CD14-positive monocyte (primary cell): ENCODE results near the gene SCGB2A2. TPM values are rescaled to one million over a fixed set of nuclear protein-coding genes. Genes with fewer than 3 reads are reported as not detected.

Experiments used
- DNase-seq, 3 donors: peaks; one replicate each; pipeline ENCODE4 v3.0.0-alpha.2; 2011 to 2022
- H2AFZ ChIP-seq: 2 replicates; pipeline ENCODE4 v1.6.0; 2012; ENCODE audit warnings: mild to moderate bottlenecking, low read depth, low read length, inconsistent platforms; ENCODE audit not compliant: insufficient read depth, poor library complexity, severe bottlenecking
- H3K27ac ChIP-seq, 2 donors: 1 replicate in 1 of 2; 2 replicates in 1 of 2; pipeline ENCODE4 v1.5.1; 2012 to 2013; ENCODE audit warnings: low read length in 2 of 2, control low read depth in 1 of 2, inconsistent platforms in 1 of 2, low read depth in 1 of 2, mild to moderate bottlenecking in 1 of 2
- H3K27me3 ChIP-seq, 2 donors: one replicate each; pipeline versions ENCODE4 v1.6.0 to v1.6.1; 2011 to 2013; ENCODE audit warnings: low read length in 2 of 2; ENCODE audit not compliant: control insufficient read depth in 2 of 2, insufficient read depth in 2 of 2
- H3K36me3 ChIP-seq, 2 donors: replicated peaks in 1 of 2; 1 replicate in 1 of 2; 2 replicates in 1 of 2; pipeline versions ENCODE4 v1.5.1 to v1.6.1; 2012 to 2013; ENCODE audit warnings: low read length in 2 of 2, control low read depth in 1 of 2, inconsistent platforms in 1 of 2, mild to moderate bottlenecking in 1 of 2; ENCODE audit not compliant: insufficient read depth in 2 of 2, control insufficient read depth in 1 of 2
- H3K4me1 ChIP-seq, 2 donors: 1 replicate in 1 of 2; 2 replicates in 1 of 2; pipeline versions ENCODE4 v1.5.1 to v1.6.1; 2012 to 2013; ENCODE audit warnings: low read length in 2 of 2, control low read depth in 1 of 2, inconsistent platforms in 1 of 2, mild to moderate bottlenecking in 1 of 2, moderate library complexity in 1 of 2; ENCODE audit not compliant: insufficient read depth in 2 of 2, control insufficient read depth in 1 of 2
- H3K4me2 ChIP-seq: replicated peaks from 2 replicates; pipeline ENCODE3; 2012; ENCODE audit warnings: low read length, moderate library complexity, mild to moderate bottlenecking; ENCODE audit not compliant: poor library complexity, severe bottlenecking; ENCODE audit errors: extremely low read depth
- H3K4me3 ChIP-seq, 3 experiments: fragments of 200-600 bp in 1 of 3; sonication (generic) in 1 of 3; replicated peaks in 1 of 3; 1 replicate in 2 of 3; 2 replicates in 1 of 3; pipeline ENCODE4 v1.5.1; 2011 to 2013; ENCODE audit warnings: low read length in 3 of 3, mild to moderate bottlenecking in 3 of 3, control low read depth in 2 of 3, low read depth in 2 of 3, inconsistent platforms in 1 of 3, moderate library complexity in 1 of 3
- H3K79me2 ChIP-seq: 2 replicates; pipeline ENCODE4 v1.6.0; 2012; ENCODE audit warnings: mild to moderate bottlenecking, control low read depth, inconsistent platforms, low read length, moderate library complexity; ENCODE audit not compliant: insufficient read depth
- H3K9ac ChIP-seq: 2 replicates; pipeline ENCODE4 v1.6.0; 2017; ENCODE audit warnings: low read length, mild to moderate bottlenecking; ENCODE audit not compliant: insufficient read depth, poor library complexity, severe bottlenecking
- H3K9me3 ChIP-seq, 2 donors: replicated peaks in 1 of 2; 1 replicate in 1 of 2; 2 replicates in 1 of 2; pipeline versions ENCODE4 v1.5.1 to v1.6.1; 2012 to 2013; ENCODE audit warnings: low read length in 2 of 2, control low read depth in 1 of 2; ENCODE audit not compliant: control insufficient read depth in 1 of 2, insufficient read depth in 1 of 2
- H4K20me1 ChIP-seq: 2 replicates; pipeline ENCODE4 v1.6.0; 2012; ENCODE audit warnings: mild to moderate bottlenecking, low read length, control low read depth, moderate library complexity; ENCODE audit not compliant: insufficient read depth
- H3K27ac Mint-ChIP-seq, 7 donors: one replicate each; pipeline ENCODE4 v1.8.0; 2020; ENCODE audit warnings: mild to moderate bottlenecking in 7 of 7, mixed read lengths in 7 of 7, moderate library complexity in 6 of 7, inconsistent platforms in 2 of 7
- H3K27me3 Mint-ChIP-seq, 3 donors: one replicate each; pipeline ENCODE4 v1.8.0; 2021 to 2022; ENCODE audit warnings: low read depth in 3 of 3, mild to moderate bottlenecking in 3 of 3, mixed read lengths in 3 of 3, moderate library complexity in 3 of 3, inconsistent platforms in 1 of 3
- H3K36me3 Mint-ChIP-seq, 2 donors: one replicate each; pipeline ENCODE4 v1.8.0; 2020; ENCODE audit warnings: mixed read lengths in 2 of 2, inconsistent platforms in 1 of 2, mild to moderate bottlenecking in 1 of 2
- H3K4me1 Mint-ChIP-seq: one replicate; pipeline ENCODE4 v1.8.0; 2020; ENCODE audit warnings: mild to moderate bottlenecking, mixed read lengths
- H3K4me3 Mint-ChIP-seq, 2 donors: one replicate each; pipeline ENCODE4 v1.8.0; 2020; ENCODE audit warnings: mild to moderate bottlenecking in 2 of 2, mixed read lengths in 2 of 2, moderate library complexity in 1 of 2
- H3K9me3 Mint-ChIP-seq, 7 donors: one replicate each; pipeline ENCODE4 v1.8.0; 2020 to 2022; ENCODE audit warnings: mixed read lengths in 7 of 7, mild to moderate bottlenecking in 6 of 7, moderate library complexity in 6 of 7, inconsistent platforms in 2 of 7
- WGBS: methylation state at CpG from one replicate; pipeline ENCODE4 v1.1.5; 2013; ENCODE audit warnings: missing lambda C conversion rate; ENCODE audit not compliant: insufficient coverage; 5-methylcytosine and 5-hydroxymethylcytosine counted together
- intact Hi-C, 2 donors: fragments of 100-400 bp; cut with micrococcal nuclease; formaldehyde crosslinking; loops; one replicate each; pipeline versions ENCODE4 v1.15.0 to v1.15.1; 2023
- polyA plus RNA-seq, 3 donors: library from polyadenylated mRNA; depleted of rRNA in 1 of 3; unstranded in 2 of 3; stranded (reverse) in 1 of 3; fragments of 300-500 nt in 2 of 3; fragments of >200 nt in 1 of 3; fragmentation: Illumina TruSeq in 2 of 3; gene quantifications; 1 replicate in 2 of 3; 2 replicates in 1 of 3; pipeline ENCODE4 v1.2.3, GENCODE V29; 2012 to 2021
- TF ChIP-seq, protein P1 (sequence below): fragments of 200-600 bp; IDR thresholded peaks from one replicate; pipeline ENCODE4 v1.8.0; 2022; ENCODE audit warnings: antibody characterized with exemption, mild to moderate bottlenecking

The SCGB2A2 gene
- polyA plus RNA-seq, 3 donors, result not detected

- H3K27ac Mint-ChIP-seq, result no peak overlapping the region
- Histone ChIP-seq H3K9me3 (no peaks in the 10 kb centered on the region), H3K36me3 (no peaks in the 10 kb centered on the region), H4K20me1 (no peaks in the 10 kb centered on the region), H3K4me2 (no peak overlapping the region), H3K79me2 (no peaks in the 10 kb centered on the region), H3K4me3 (no peak overlapping the region), H2AFZ (no peak overlapping the region), H3K4me1 (peaks cover 22 to 32% of the 10 kb centered on the region in 2 donors), H3K27me3 (peaks cover 0 to 13% of the 10 kb centered on the region in 2 donors), H3K9ac (no peak overlapping the region), H3K27ac (no peak overlapping the region)
- TF ChIP-seq, protein P1, sequence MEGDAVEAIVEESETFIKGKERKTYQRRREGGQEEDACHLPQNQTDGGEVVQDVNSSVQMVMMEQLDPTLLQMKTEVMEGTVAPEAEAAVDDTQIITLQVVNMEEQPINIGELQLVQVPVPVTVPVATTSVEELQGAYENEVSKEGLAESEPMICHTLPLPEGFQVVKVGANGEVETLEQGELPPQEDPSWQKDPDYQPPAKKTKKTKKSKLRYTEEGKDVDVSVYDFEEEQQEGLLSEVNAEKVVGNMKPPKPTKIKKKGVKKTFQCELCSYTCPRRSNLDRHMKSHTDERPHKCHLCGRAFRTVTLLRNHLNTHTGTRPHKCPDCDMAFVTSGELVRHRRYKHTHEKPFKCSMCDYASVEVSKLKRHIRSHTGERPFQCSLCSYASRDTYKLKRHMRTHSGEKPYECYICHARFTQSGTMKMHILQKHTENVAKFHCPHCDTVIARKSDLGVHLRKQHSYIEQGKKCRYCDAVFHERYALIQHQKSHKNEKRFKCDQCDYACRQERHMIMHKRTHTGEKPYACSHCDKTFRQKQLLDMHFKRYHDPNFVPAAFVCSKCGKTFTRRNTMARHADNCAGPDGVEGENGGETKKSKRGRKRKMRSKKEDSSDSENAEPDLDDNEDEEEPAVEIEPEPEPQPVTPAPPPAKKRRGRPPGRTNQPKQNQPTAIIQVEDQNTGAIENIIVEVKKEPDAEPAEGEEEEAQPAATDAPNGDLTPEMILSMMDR, result no peak
- no peak for DNase-seq
- intact Hi-C loops, result no loop called here
- H3K9me3 Mint-ChIP-seq, result peaks cover 2 to 8% (median 4%) of the 10 kb centered on the region in 7 donors
- H3K4me3 Mint-ChIP-seq, result no peak overlapping the region
- no peaks in the 10 kb centered on the region for H3K36me3 Mint-ChIP-seq
- peaks cover 33% of the 10 kb centered on the region for H3K4me1 Mint-ChIP-seq
- peaks cover 9 to 18% (median 15%) of the 10 kb centered on the region in 3 donors for H3K27me3 Mint-ChIP-seq
These were observed 38.0 kb downstream of the SCGB2A2 start for GRCh38 chr11:62307950-62308349.

GRCh38 chr11:62309991-62310390, 40.0 kb downstream of the SCGB2A2 start:
- Mint-ChIP-seq H3K9me3 (peaks cover 2 to 8% (median 4%) of the 10 kb centered on the region in 7 donors), H3K4me1 (peaks cover 35% of the 10 kb centered on the region), H3K27ac (peak overlapping the region in 3 of 7 donors; percentile 21 to 61 (median 55)), H3K27me3 (peaks cover 8 to 18% (median 13%) of the 10 kb centered on the region in 3 donors), H3K36me3 (no peaks in the 10 kb centered on the region), H3K4me3 (peak overlapping the region in 1 of 2 donors; percentile 37)
- Histone ChIP-seq H3K36me3 (no peaks in the 10 kb centered on the region), H3K4me1 (peaks cover 24 to 35% of the 10 kb centered on the region in 2 donors), H3K4me2 (no peak overlapping the region), H2AFZ (no peak overlapping the region), H3K4me3 (no peak overlapping the region), H3K9me3 (no peaks in the 10 kb centered on the region), H3K27me3 (peaks cover 0 to 9% of the 10 kb centered on the region in 2 donors), H3K9ac (no peak overlapping the region), H3K27ac (no peak overlapping the region), H4K20me1 (no peaks in the 10 kb centered on the region), H3K79me2 (no peaks in the 10 kb centered on the region)
- peak; percentile 3 to 62 (median 41) for DNase-seq
- TF ChIP-seq, protein P1, result no peak
- intact Hi-C loops, result no loop called here
- WGBS, result no CpG with 5 or more reads among the region's 7 CpGs
